NT2/D1 (cell line): ENCODE measurements around the gene NFASC.

Experiments used
- SUZ12 ChIP-seq: IDR thresholded peaks from 2 replicates; pipeline ENCODE4 v1.6.1; 2011; ENCODE audit not compliant: insufficient read length, insufficient read depth; ENCODE audit errors: extremely low read depth
- YY1 ChIP-seq: IDR thresholded peaks from 2 replicates; pipeline ENCODE4 v1.6.1; 2011; ENCODE audit not compliant: insufficient read length, insufficient read depth
- ZNF274 ChIP-seq: IDR thresholded peaks from 2 replicates; pipeline ENCODE4 v1.6.1; 2011; ENCODE audit warnings: mild to moderate bottlenecking, low read depth, low read length

GRCh38 chr1:205018381-205018780 lies 147.7 kb downstream of the NFASC start:
- TF ChIP-seq SUZ12 (no peak), ZNF274 (no peak), YY1 (no peak)
